ENCODE measurements around the gene ACTL6B. TPM values are rescaled to one million over a fixed set of nuclear protein-coding genes. Genes with fewer than 3 reads are reported as not detected.

The ACTL6B gene
- total and polyA plus RNA-seq, 10 donors, result not detected

Other genes with a start within 250 kb of the ACTL6B start
- 1 to 10 TPM; 4.5 to 8.3 (median 6.3) TPM for gene ZCWPW1, start 227.7 kb downstream of the ACTL6B start, total RNA-seq
- gene ZCWPW1, start 227.7 kb downstream of the ACTL6B start, polyA plus RNA-seq, result 10 to 100 TPM; 21.7 to 42.6 (median 24.3) TPM
- gene MEPCE, start 226.6 kb downstream of the ACTL6B start, total RNA-seq, result 10 to 100 TPM; 42.3 to 82.2 (median 67.3) TPM
- gene MEPCE, start 226.6 kb downstream of the ACTL6B start, polyA plus RNA-seq, result 10 to 100 TPM; 31.4 to 56.9 (median 38.0) TPM
- 10 to 100 TPM; 46.7 to 63.8 (median 57.7) TPM for gene PPP1R35, start 220.0 kb downstream of the ACTL6B start, total RNA-seq
- 100 to 1,000 TPM in 2 of 3 donors, 10 to 100 TPM in 1; 87.6 to 111 (median 111) TPM for gene PPP1R35, start 220.0 kb downstream of the ACTL6B start, polyA plus RNA-seq
- gene SPACDR, start 192.2 kb downstream of the ACTL6B start, total RNA-seq, result 1 to 10 TPM in 5 of 7 donors, not detected in 2; 1.3 to 4.6 (median 1.9) TPM
- gene SPACDR, start 192.2 kb downstream of the ACTL6B start, polyA plus RNA-seq, result 1 to 10 TPM in 2 of 3 donors, under 1 TPM in 1; 0.65 to 2.1 (median 1.2) TPM
- gene TSC22D4, start 177.2 kb downstream of the ACTL6B start, total RNA-seq, result 100 to 1,000 TPM in 3 of 7 donors, 10 to 100 TPM in 4; 67.1 to 119 (median 98.8) TPM
- gene TSC22D4, start 177.2 kb downstream of the ACTL6B start, polyA plus RNA-seq, result 100 to 1,000 TPM in 1 of 3 donors, 10 to 100 TPM in 2; 57.2 to 105 (median 83.9) TPM
- gene NYAP1, start 172.5 kb downstream of the ACTL6B start, total RNA-seq, result 1 to 10 TPM in 3 of 7 donors, under 1 TPM in 3, not detected in 1; 0.32 to 2.1 (median 1.2) TPM
- gene NYAP1, start 172.5 kb downstream of the ACTL6B start, polyA plus RNA-seq, result under 1 TPM; 0.07 to 0.54 (median 0.14) TPM
- gene AGFG2, start 117.2 kb downstream of the ACTL6B start, total RNA-seq, result 100 to 1,000 TPM in 1 of 7 donors, 10 to 100 TPM in 6; 28.2 to 110 (median 52.3) TPM
- gene AGFG2, start 117.2 kb downstream of the ACTL6B start, polyA plus RNA-seq, result 10 to 100 TPM; 14.2 to 57.1 (median 17.4) TPM
- 10 to 100 TPM; 11.0 to 28.4 (median 21.1) TPM for gene SAP25, start 82.5 kb downstream of the ACTL6B start, total RNA-seq
- 10 to 100 TPM; 25.3 to 75.6 (median 50.6) TPM for gene SAP25, start 82.5 kb downstream of the ACTL6B start, polyA plus RNA-seq
- 100 to 1,000 TPM; 145 to 333 (median 186) TPM for gene LRCH4, start 70.3 kb downstream of the ACTL6B start, total RNA-seq
- 100 to 1,000 TPM; 151 to 310 (median 269) TPM for gene LRCH4, start 70.3 kb downstream of the ACTL6B start, polyA plus RNA-seq
- gene FBXO24, start 70.1 kb downstream of the ACTL6B start, total RNA-seq, result 1 to 10 TPM in 4 of 7 donors, under 1 TPM in 2, not detected in 1; 0.54 to 1.5 (median 1.2) TPM
- gene FBXO24, start 70.1 kb downstream of the ACTL6B start, polyA plus RNA-seq, result 1 to 10 TPM in 2 of 3 donors, under 1 TPM in 1; 0.67 to 1.6 (median 1.2) TPM
- 10 to 100 TPM in 6 of 7 donors, 1 to 10 TPM in 1; 7.1 to 31.4 (median 21.9) TPM for gene PCOLCE, start 54.1 kb downstream of the ACTL6B start, total RNA-seq
- gene PCOLCE, start 54.1 kb downstream of the ACTL6B start, polyA plus RNA-seq, result 10 to 100 TPM; 29.0 to 38.7 (median 30.2) TPM
- 10 to 100 TPM; 13.4 to 20.4 (median 16.0) TPM for gene MOSPD3, start 43.9 kb downstream of the ACTL6B start, total RNA-seq
- gene MOSPD3, start 43.9 kb downstream of the ACTL6B start, polyA plus RNA-seq, result 10 to 100 TPM; 11.2 to 16.8 (median 13.9) TPM
- gene TFR2, start 14.9 kb downstream of the ACTL6B start, total RNA-seq, result 1 to 10 TPM; 1.9 to 6.6 (median 2.4) TPM
- 1 to 10 TPM; 1.7 to 1.9 (median 1.8) TPM for gene TFR2, start 14.9 kb downstream of the ACTL6B start, polyA plus RNA-seq
- 100 to 1,000 TPM; 207 to 342 (median 270) TPM for gene GNB2, start 17.3 kb upstream of the ACTL6B start, total RNA-seq
- gene GNB2, start 17.3 kb upstream of the ACTL6B start, polyA plus RNA-seq, result 100 to 1,000 TPM; 104 to 195 (median 121) TPM
- gene GIGYF1, start 37.8 kb upstream of the ACTL6B start, total RNA-seq, result 100 to 1,000 TPM in 1 of 7 donors, 10 to 100 TPM in 6; 35.3 to 102 (median 71.5) TPM
- gene GIGYF1, start 37.8 kb upstream of the ACTL6B start, polyA plus RNA-seq, result 10 to 100 TPM; 15.4 to 56.2 (median 36.0) TPM
- 10 to 100 TPM; 14.9 to 22.8 (median 17.2) TPM for gene POP7, start 49.7 kb upstream of the ACTL6B start, total RNA-seq
- 10 to 100 TPM; 30.6 to 39.1 (median 38.2) TPM for gene POP7, start 49.7 kb upstream of the ACTL6B start, polyA plus RNA-seq
- under 1 TPM in 1 of 7 donors, not detected in 6; 0.42 TPM for gene EPO, start 64.0 kb upstream of the ACTL6B start, total RNA-seq
- gene EPO, start 64.0 kb upstream of the ACTL6B start, polyA plus RNA-seq, result under 1 TPM; 0.06 to 0.26 (median 0.13) TPM
- not detected for gene ZAN, start 77.1 kb upstream of the ACTL6B start, total RNA-seq
- gene ZAN, start 77.1 kb upstream of the ACTL6B start, polyA plus RNA-seq, result under 1 TPM in 1 of 3 donors, not detected in 2; under 0.01 TPM
- gene EPHB4, start 171.1 kb upstream of the ACTL6B start, total RNA-seq, result 100 to 1,000 TPM in 5 of 7 donors, 10 to 100 TPM in 2; 82.9 to 157 (median 109) TPM
- gene EPHB4, start 171.1 kb upstream of the ACTL6B start, polyA plus RNA-seq, result 10 to 100 TPM; 14.8 to 34.7 (median 21.4) TPM
- gene SLC12A9, start 196.3 kb upstream of the ACTL6B start, total RNA-seq, result 100 to 1,000 TPM in 1 of 7 donors, 10 to 100 TPM in 6; 34.4 to 109 (median 55.7) TPM
- gene SLC12A9, start 196.3 kb upstream of the ACTL6B start, polyA plus RNA-seq, result 10 to 100 TPM; 17.0 to 48.4 (median 39.3) TPM
- 10 to 100 TPM; 17.6 to 30.2 (median 22.2) TPM for gene TRIP6, start 210.9 kb upstream of the ACTL6B start, total RNA-seq
- gene TRIP6, start 210.9 kb upstream of the ACTL6B start, polyA plus RNA-seq, result 10 to 100 TPM; 12.4 to 22.4 (median 14.8) TPM
- gene SRRT, start 218.7 kb upstream of the ACTL6B start, total RNA-seq, result 100 to 1,000 TPM in 4 of 7 donors, 10 to 100 TPM in 3; 67.0 to 160 (median 132) TPM
- 100 to 1,000 TPM in 1 of 3 donors, 10 to 100 TPM in 2; 54.7 to 104 (median 92.6) TPM for gene SRRT, start 218.7 kb upstream of the ACTL6B start, polyA plus RNA-seq
- gene UFSP1, start 233.3 kb upstream of the ACTL6B start, total RNA-seq, result 1 to 10 TPM; 1.3 to 5.6 (median 2.8) TPM
- 1 to 10 TPM; 4.2 to 6.9 (median 5.1) TPM for gene UFSP1, start 233.3 kb upstream of the ACTL6B start, polyA plus RNA-seq
- gene ACHE, start 239.4 kb upstream of the ACTL6B start, total RNA-seq, result 10 to 100 TPM in 1 of 7 donors, 1 to 10 TPM in 6; 2.1 to 10.8 (median 4.4) TPM
- 1 to 10 TPM; 2.0 to 3.7 (median 3.1) TPM for gene ACHE, start 239.4 kb upstream of the ACTL6B start, polyA plus RNA-seq